Suprapubic skin (tissue), 4 donors: ENCODE measurements around the gene SELENOF. TPM values are rescaled to one million over a fixed set of nuclear protein-coding genes. Genes with fewer than 3 reads are reported as not detected.
A peak's percentile ranks its signal among the peaks of the same experiment; 100 is the strongest.

Experiments
- DNase-seq, 2 donors: peaks; one replicate each; pipeline ENCODE4 v3.0.0-alpha.2; 2019; ENCODE audit warnings: low spot score in 2 of 2
- H3K27ac ChIP-seq: fragments of 200-600 bp; sonication (generic); one replicate; pipeline ENCODE4 v1.5.1; 2019
- H3K27me3 ChIP-seq: fragments of 200-600 bp; sonication (generic); one replicate; pipeline ENCODE4 v1.5.1; 2019
- H3K36me3 ChIP-seq: fragments of 200-600 bp; sonication (generic); one replicate; pipeline ENCODE4 v1.5.1; 2019
- H3K4me1 ChIP-seq: fragments of 200-600 bp; sonication (generic); one replicate; pipeline ENCODE4 v1.5.1; 2019
- H3K4me3 ChIP-seq: fragments of 200-600 bp; sonication (generic); one replicate; pipeline ENCODE4 v1.5.1; 2019; ENCODE audit warnings: mild to moderate bottlenecking
- H3K9me3 ChIP-seq: fragments of 200-600 bp; sonication (generic); one replicate; pipeline ENCODE4 v1.5.1; 2019
- EP300 ChIP-seq: sonication (generic); formaldehyde crosslinking; IDR thresholded peaks from one replicate; pipeline ENCODE4 v1.6.1; 2017; ENCODE audit warnings: antibody characterized with exemption
- POLR2A ChIP-seq, 2 donors: fragments of 450-650 bp; IDR thresholded peaks; one replicate each; pipeline ENCODE4 v1.6.1; 2017; ENCODE audit warnings: antibody characterized with exemption in 2 of 2, mild to moderate bottlenecking in 2 of 2, moderate library complexity in 2 of 2
- POLR2AphosphoS5 ChIP-seq, 3 donors: sonication (generic); formaldehyde crosslinking; IDR thresholded peaks; one replicate each; pipeline ENCODE4 v1.6.1; 2017; ENCODE audit warnings: antibody characterized with exemption in 3 of 3
- WGBS: methylation state at CpG from one replicate; pipeline ENCODE4 v1.1.5; 2018; 5-methylcytosine and 5-hydroxymethylcytosine counted together
- total RNA-seq, 4 donors: library from RNA; depleted of rRNA; stranded (reverse); fragments of >200 nt; gene quantifications; one replicate each; pipeline ENCODE4 v1.1.0, GENCODE V29; 2016
- TF ChIP-seq, protein P1 (sequence below), 2 donors: fragments of 200-600 bp in 1 of 2; fragments of 450-650 bp in 1 of 2; sonication (generic) in 1 of 2; IDR thresholded peaks; one replicate each; pipeline ENCODE4 v1.5.1; 2016 to 2019; ENCODE audit warnings: antibody characterized with exemption in 2 of 2, mild to moderate bottlenecking in 1 of 2, moderate library complexity in 1 of 2

The SELENOF gene
- total RNA-seq, 4 donors from 2014 or later, result 49.6 to 96.4 (median 88.7) TPM

GRCh38 chr1:86833461-86834215 is 80.3 kb downstream of the SELENOF start:
- no peaks in the 10 kb centered on the region for H3K36me3 ChIP-seq
- H3K27me3 ChIP-seq, result no peaks in the 10 kb centered on the region
- WGBS, result 52% methylated on average over 17 of the region's 17 CpGs
- H3K4me3 ChIP-seq, result no peak overlapping the region
- H3K4me1 ChIP-seq, result peaks cover 4% of the 10 kb centered on the region
- DNase-seq, result peak; percentile 72 to 81
- no peaks in the 10 kb centered on the region for H3K9me3 ChIP-seq
- TF ChIP-seq POLR2A (IDR thresholded peaks at IDR 0.05), result no peak
- no peak for TF ChIP-seq EP300
- no peak for TF ChIP-seq POLR2AphosphoS5 (IDR thresholded peaks at IDR 0.05)
- TF ChIP-seq, protein P1, sequence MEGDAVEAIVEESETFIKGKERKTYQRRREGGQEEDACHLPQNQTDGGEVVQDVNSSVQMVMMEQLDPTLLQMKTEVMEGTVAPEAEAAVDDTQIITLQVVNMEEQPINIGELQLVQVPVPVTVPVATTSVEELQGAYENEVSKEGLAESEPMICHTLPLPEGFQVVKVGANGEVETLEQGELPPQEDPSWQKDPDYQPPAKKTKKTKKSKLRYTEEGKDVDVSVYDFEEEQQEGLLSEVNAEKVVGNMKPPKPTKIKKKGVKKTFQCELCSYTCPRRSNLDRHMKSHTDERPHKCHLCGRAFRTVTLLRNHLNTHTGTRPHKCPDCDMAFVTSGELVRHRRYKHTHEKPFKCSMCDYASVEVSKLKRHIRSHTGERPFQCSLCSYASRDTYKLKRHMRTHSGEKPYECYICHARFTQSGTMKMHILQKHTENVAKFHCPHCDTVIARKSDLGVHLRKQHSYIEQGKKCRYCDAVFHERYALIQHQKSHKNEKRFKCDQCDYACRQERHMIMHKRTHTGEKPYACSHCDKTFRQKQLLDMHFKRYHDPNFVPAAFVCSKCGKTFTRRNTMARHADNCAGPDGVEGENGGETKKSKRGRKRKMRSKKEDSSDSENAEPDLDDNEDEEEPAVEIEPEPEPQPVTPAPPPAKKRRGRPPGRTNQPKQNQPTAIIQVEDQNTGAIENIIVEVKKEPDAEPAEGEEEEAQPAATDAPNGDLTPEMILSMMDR (IDR thresholded peaks at IDR 0.05), result peak; percentile 49 to 53
- H3K27ac ChIP-seq, result no peak overlapping the region

DNA sequence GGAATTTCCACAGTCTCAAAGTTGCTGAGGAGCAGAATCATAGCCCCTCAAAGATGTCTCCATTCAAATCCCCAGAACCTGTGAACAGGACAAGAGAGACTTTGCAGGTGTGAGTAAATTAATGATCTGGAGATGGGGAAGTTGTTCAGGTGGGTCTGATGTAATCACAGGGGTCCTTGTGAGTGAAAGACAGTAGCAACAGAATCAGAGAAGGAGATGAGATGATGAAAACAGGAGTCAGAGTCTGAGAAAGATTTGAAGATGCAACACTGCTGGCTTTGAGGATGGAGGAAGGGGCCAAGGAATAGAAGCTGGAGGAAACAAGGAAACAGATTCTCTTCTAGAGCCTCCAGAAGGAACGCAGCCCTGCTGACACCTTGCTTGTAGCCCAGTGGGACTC is 81.5 kb downstream of the SELENOF start:
- Histone ChIP-seq H3K36me3 (no peaks in the 10 kb centered on the region), H3K27me3 (no peaks in the 10 kb centered on the region), H3K9me3 (no peaks in the 10 kb centered on the region), H3K4me3 (no peak overlapping the region), H3K27ac (no peak overlapping the region), H3K4me1 (peaks cover 4% of the 10 kb centered on the region)
- WGBS, result 95% methylated on average over 1 of the region's 1 CpG
- TF ChIP-seq POLR2AphosphoS5 (IDR thresholded peaks at IDR 0.05), result no peak
- no peak for TF ChIP-seq POLR2A (IDR thresholded peaks at IDR 0.05)
- TF ChIP-seq, protein P1 (IDR thresholded peaks at IDR 0.05), result no peak
- TF ChIP-seq EP300, result no peak
- no peak for DNase-seq

GRCh38 chr1:86829321-86829720 is 84.6 kb downstream of the SELENOF start:
- H3K9me3 ChIP-seq, result no peaks in the 10 kb centered on the region
- DNase-seq, result no peak
- no peak overlapping the region for H3K4me3 ChIP-seq
- WGBS, result 90% methylated on average over 3 of the region's 3 CpGs
- TF ChIP-seq EP300, result no peak
- no peak for TF ChIP-seq POLR2A (IDR thresholded peaks at IDR 0.05)
- no peak for TF ChIP-seq POLR2AphosphoS5 (IDR thresholded peaks at IDR 0.05)
- TF ChIP-seq, protein P1 (IDR thresholded peaks at IDR 0.05), result no peak
- H3K27ac ChIP-seq, result no peak overlapping the region
- no peaks in the 10 kb centered on the region for H3K36me3 ChIP-seq
- H3K27me3 ChIP-seq, result no peaks in the 10 kb centered on the region
- peaks cover 4% of the 10 kb centered on the region for H3K4me1 ChIP-seq

DNA sequence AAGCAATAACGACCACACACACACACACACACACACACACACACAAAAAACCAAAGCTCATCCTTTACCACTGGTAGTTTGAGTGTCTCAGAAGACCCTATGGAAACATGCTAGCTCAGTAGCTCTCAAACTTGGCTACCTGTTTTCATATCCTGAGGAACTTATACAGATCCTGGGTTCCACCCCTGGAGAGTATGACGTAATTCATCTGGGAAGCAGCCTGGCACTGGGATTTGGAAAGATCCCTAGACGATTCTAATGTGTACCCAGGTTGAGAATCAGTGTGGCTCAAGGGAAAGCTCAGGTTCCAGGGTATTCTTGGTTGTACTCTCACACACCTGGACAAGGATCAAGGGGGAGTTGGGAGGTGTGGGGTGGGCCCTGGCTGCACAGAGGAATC is 85.9 kb downstream of the SELENOF start:
- Histone ChIP-seq H3K9me3 (no peaks in the 10 kb centered on the region), H3K4me3 (no peak overlapping the region), H3K27ac (no peak overlapping the region), H3K4me1 (peaks cover under 1% of the 10 kb centered on the region), H3K27me3 (no peaks in the 10 kb centered on the region), H3K36me3 (no peaks in the 10 kb centered on the region)
- no peak for DNase-seq
- WGBS, result 44% methylated on average over 3 of the region's 3 CpGs
- TF ChIP-seq EP300 (no peak), POLR2AphosphoS5 (IDR thresholded peaks at IDR 0.05) (no peak), POLR2A (IDR thresholded peaks at IDR 0.05) (no peak)
- TF ChIP-seq, protein P1 (IDR thresholded peaks at IDR 0.05), result no peak

DNA sequence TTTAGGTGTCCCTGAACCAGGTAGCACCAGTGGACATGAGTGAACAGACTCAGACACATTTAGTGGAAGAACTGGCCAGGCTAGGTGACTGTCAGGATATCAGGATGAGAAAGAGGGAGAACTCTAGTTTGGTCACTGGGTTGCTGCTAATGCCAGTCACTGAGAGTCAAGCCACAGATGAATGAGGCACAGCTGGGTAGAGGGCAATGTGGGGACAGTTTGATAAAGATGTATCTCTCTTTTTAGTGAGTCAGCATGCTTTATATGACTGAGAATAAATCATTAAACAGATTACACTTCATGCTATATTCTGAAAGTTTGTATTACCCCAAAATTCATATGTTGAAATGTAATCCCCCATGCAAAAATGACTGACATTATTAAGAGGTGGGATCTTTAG is 87.1 kb downstream of the SELENOF start:
- TF ChIP-seq, protein P1 (IDR thresholded peaks at IDR 0.05), result no peak
- TF ChIP-seq EP300 (no peak), POLR2A (IDR thresholded peaks at IDR 0.05) (no peak), POLR2AphosphoS5 (IDR thresholded peaks at IDR 0.05) (no peak)
- no peak overlapping the region for H3K27ac ChIP-seq
- H3K9me3 ChIP-seq, result no peaks in the 10 kb centered on the region
- H3K27me3 ChIP-seq, result no peaks in the 10 kb centered on the region
- DNase-seq, result no peak
- no peaks in the 10 kb centered on the region for H3K36me3 ChIP-seq
- H3K4me3 ChIP-seq, result no peak overlapping the region
- H3K4me1 ChIP-seq, result no peaks in the 10 kb centered on the region
